Astrocyte (in vitro differentiated cells and primary cell): ENCODE results near the gene TRIO. TPM values are rescaled to one million over a fixed set of nuclear protein-coding genes. Genes with fewer than 3 reads are reported as not detected.

ENCODE experiments used
- DNase-seq: peaks from one replicate; pipeline ENCODE4 v3.0.0-alpha.2; 2010; ENCODE audit warnings: low read depth
- FAIRE-seq: peaks from 2 replicates; lab custom pipeline; 2011; peaks lifted over from hg19 to GRCh38; lab: Jason Lieb, UNC
- H2AFZ ChIP-seq: 2 replicates; pipeline ENCODE4 v1.6.0; 2012; ENCODE audit warnings: low read depth, low read length, inconsistent platforms
- H3K27ac ChIP-seq: 2 replicates; pipeline ENCODE4 v1.5.1; 2011; ENCODE audit warnings: low read depth, low read length, inconsistent platforms
- H3K27me3 ChIP-seq: 2 replicates; pipeline ENCODE4 v1.6.0; 2011; ENCODE audit warnings: low read length, inconsistent platforms; ENCODE audit not compliant: insufficient read depth
- H3K36me3 ChIP-seq: 2 replicates; pipeline ENCODE4 v1.5.1; 2011; ENCODE audit warnings: low read length, inconsistent platforms; ENCODE audit not compliant: insufficient read depth
- H3K4me1 ChIP-seq: 2 replicates; pipeline ENCODE4 v1.5.1; 2011; ENCODE audit warnings: low read length, inconsistent platforms; ENCODE audit not compliant: insufficient read depth
- H3K4me2 ChIP-seq: 2 replicates; pipeline ENCODE4 v1.6.0; 2012; ENCODE audit warnings: low read length, inconsistent platforms
- H3K4me3 ChIP-seq: 2 replicates; pipeline ENCODE4 v1.5.1; 2011; ENCODE audit warnings: low read depth, mild to moderate bottlenecking, low read length, inconsistent platforms; ENCODE audit not compliant: insufficient read depth
- H3K79me2 ChIP-seq: 2 replicates; pipeline ENCODE4 v1.6.0; 2012; ENCODE audit warnings: mild to moderate bottlenecking, low read length, inconsistent platforms; ENCODE audit not compliant: insufficient read depth
- H3K9ac ChIP-seq: 2 replicates; pipeline ENCODE4 v1.6.0; 2012; ENCODE audit warnings: mild to moderate bottlenecking, low read length, inconsistent platforms
- H3K9me3 ChIP-seq: 2 replicates; pipeline ENCODE4 v1.5.1; 2012; ENCODE audit warnings: low read depth, mild to moderate bottlenecking, low read length, inconsistent platforms; ENCODE audit not compliant: insufficient read depth
- H4K20me1 ChIP-seq: 2 replicates; pipeline ENCODE4 v1.6.0; 2012; ENCODE audit warnings: low read length, inconsistent platforms; ENCODE audit not compliant: insufficient read depth
- H3K27ac Mint-ChIP-seq: one replicate; pipeline ENCODE4 v1.8.0; 2021; ENCODE audit warnings: mild to moderate bottlenecking, mixed read lengths; ENCODE audit not compliant: unreplicated experiment
- H3K27me3 Mint-ChIP-seq: one replicate; pipeline ENCODE4 v1.8.0; 2021; ENCODE audit warnings: low read depth, mixed read lengths; ENCODE audit not compliant: unreplicated experiment
- H3K36me3 Mint-ChIP-seq: one replicate; pipeline ENCODE4 v1.8.0; 2021; ENCODE audit warnings: low read depth, mixed read lengths; ENCODE audit not compliant: unreplicated experiment
- H3K4me1 Mint-ChIP-seq: one replicate; pipeline ENCODE4 v1.8.0; 2021; ENCODE audit warnings: low read depth, mixed read lengths; ENCODE audit not compliant: unreplicated experiment
- H3K4me3 Mint-ChIP-seq: one replicate; pipeline ENCODE4 v1.8.0; 2021; ENCODE audit warnings: mild to moderate bottlenecking, moderate library complexity, mixed read lengths; ENCODE audit not compliant: unreplicated experiment
- H3K9me3 Mint-ChIP-seq: one replicate; pipeline ENCODE4 v1.8.0; 2021; ENCODE audit warnings: mild to moderate bottlenecking, mixed read lengths; ENCODE audit not compliant: unreplicated experiment
- CTCF ChIP-seq: IDR thresholded peaks from 2 replicates; pipeline ENCODE4 v1.5.1; 2011; ENCODE audit warnings: low read depth, mild to moderate bottlenecking, inconsistent platforms, low read length, moderate library complexity; ENCODE audit not compliant: insufficient read depth
- EZH2 ChIP-seq: IDR thresholded peaks from 2 replicates; pipeline ENCODE4 v1.6.1; 2012; ENCODE audit warnings: mild to moderate bottlenecking, low read length, inconsistent platforms; ENCODE audit not compliant: insufficient read depth
- total RNA-seq: library from RNA; stranded (reverse); gene quantifications from 2 replicates; pipeline ENCODE4 v1.2.1, GENCODE V29; 2021

TRIO gene
- total RNA-seq, 1 donor from 2014 or later: 347 TPM

GRCh38 chr5:14488709-14489108 is 345.6 kb downstream of the TRIO start:
- H3K27me3 Mint-ChIP-seq: no peaks in the 10 kb centered on the region
- H3K4me1 Mint-ChIP-seq: peaks cover 11% of the 10 kb centered on the region
- DNase-seq: no peak
- no peak overlapping the region for H3K4me2 ChIP-seq
- H3K79me2 ChIP-seq: peaks cover 57% of the 10 kb centered on the region
- no peak overlapping the region for H3K4me3 ChIP-seq
- no peak overlapping the region for H3K9ac ChIP-seq
- H3K36me3 Mint-ChIP-seq: peaks cover 38% of the 10 kb centered on the region
- peaks cover 71% of the 10 kb centered on the region for H4K20me1 ChIP-seq
- H3K9me3 ChIP-seq: no peaks in the 10 kb centered on the region
- peaks cover 3% of the 10 kb centered on the region for H3K9me3 Mint-ChIP-seq
- H3K4me1 ChIP-seq: peaks cover 11% of the 10 kb centered on the region
- no peaks in the 10 kb centered on the region for H3K27me3 ChIP-seq
- H3K27ac Mint-ChIP-seq: peak overlapping the region; percentile 79
- H2AFZ ChIP-seq: no peak overlapping the region
- no peak overlapping the region for H3K4me3 Mint-ChIP-seq
- no peak overlapping the region for H3K27ac ChIP-seq
- peaks cover 83% of the 10 kb centered on the region for H3K36me3 ChIP-seq
- TF ChIP-seq CTCF: no peak
- TF ChIP-seq EZH2: no peak
- FAIRE-seq: no peak

GRCh38 chr5:14489643-14490042 is 346.5 kb downstream of the TRIO start:
- FAIRE-seq (no peak), DNase-seq (no peak)
- Histone ChIP-seq H4K20me1 (peaks cover 74% of the 10 kb centered on the region), H3K9me3 (no peaks in the 10 kb centered on the region), H3K79me2 (peaks cover 59% of the 10 kb centered on the region), H3K9ac (no peak overlapping the region), H3K27ac (no peak overlapping the region), H3K36me3 (peaks cover 83% of the 10 kb centered on the region), H3K4me3 (no peak overlapping the region), H3K27me3 (no peaks in the 10 kb centered on the region), H3K4me2 (no peak overlapping the region), H3K4me1 (peaks cover 11% of the 10 kb centered on the region), H2AFZ (no peak overlapping the region)
- H3K4me1 Mint-ChIP-seq: peaks cover 11% of the 10 kb centered on the region
- TF ChIP-seq CTCF: no peak
- no peak for TF ChIP-seq EZH2
- H3K9me3 Mint-ChIP-seq: peaks cover 3% of the 10 kb centered on the region
- H3K4me3 Mint-ChIP-seq: no peak overlapping the region
- peaks cover 40% of the 10 kb centered on the region for H3K36me3 Mint-ChIP-seq
- H3K27ac Mint-ChIP-seq: no peak overlapping the region
- no peaks in the 10 kb centered on the region for H3K27me3 Mint-ChIP-seq

- Histone ChIP-seq H3K9me3 (no peaks in the 10 kb centered on the region), H3K4me2 (no peak overlapping the region), H3K4me1 (peaks cover 11% of the 10 kb centered on the region), H3K36me3 (peaks cover 83% of the 10 kb centered on the region), H3K27ac (no peak overlapping the region), H4K20me1 (peaks cover 81% of the 10 kb centered on the region), H3K79me2 (peaks cover 64% of the 10 kb centered on the region), H3K9ac (no peak overlapping the region), H3K4me3 (no peak overlapping the region), H2AFZ (no peak overlapping the region), H3K27me3 (no peaks in the 10 kb centered on the region)
- peaks cover 3% of the 10 kb centered on the region for H3K9me3 Mint-ChIP-seq
- H3K4me3 Mint-ChIP-seq: no peak overlapping the region
- no peak for TF ChIP-seq EZH2
- no peak for TF ChIP-seq CTCF
- no peak for DNase-seq
- peaks cover 11% of the 10 kb centered on the region for H3K4me1 Mint-ChIP-seq
- FAIRE-seq: no peak
- no peak overlapping the region for H3K27ac Mint-ChIP-seq
- H3K36me3 Mint-ChIP-seq: peaks cover 44% of the 10 kb centered on the region
- H3K27me3 Mint-ChIP-seq: no peaks in the 10 kb centered on the region
These were observed 347.2 kb downstream of the TRIO start for GRCh38 chr5:14490309-14490711.
